ENCODE data around the gene CREB3. TPM values are rescaled to one million over a fixed set of nuclear protein-coding genes. Genes with fewer than 3 reads are reported as not detected.
A peak's percentile ranks its signal among the peaks of the same experiment; 100 is the strongest.

Gene CREB3
- polyA plus RNA-seq, 3 donors: 37.4 to 40.2 (median 39.3) TPM

DNA sequence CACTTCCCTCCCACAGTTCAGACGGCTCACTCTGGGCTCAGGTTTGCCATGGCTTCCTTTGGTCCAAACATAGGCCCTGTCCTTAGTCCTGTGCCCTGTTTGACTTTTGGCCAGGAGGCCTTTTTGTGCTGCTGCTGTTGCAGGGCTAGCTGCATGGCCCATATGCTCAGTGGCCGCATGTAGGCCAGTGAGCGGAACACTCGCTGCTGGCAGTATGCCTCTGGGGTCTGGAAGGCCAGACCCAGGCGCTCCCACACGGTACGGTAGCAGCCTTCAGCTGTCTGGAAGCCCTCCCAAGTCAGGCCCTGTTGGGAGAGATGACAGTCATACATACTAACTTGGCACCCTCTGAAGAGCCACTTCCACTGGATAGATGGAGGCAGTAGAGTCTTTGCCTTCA is 4.7 kb downstream of the CREB3 start:
- DNase-seq (ENCODE audit: extremely low read depth in 1 of 11, low read depth in 9 of 11, low spot score in 4 of 11): no peak

DNA sequence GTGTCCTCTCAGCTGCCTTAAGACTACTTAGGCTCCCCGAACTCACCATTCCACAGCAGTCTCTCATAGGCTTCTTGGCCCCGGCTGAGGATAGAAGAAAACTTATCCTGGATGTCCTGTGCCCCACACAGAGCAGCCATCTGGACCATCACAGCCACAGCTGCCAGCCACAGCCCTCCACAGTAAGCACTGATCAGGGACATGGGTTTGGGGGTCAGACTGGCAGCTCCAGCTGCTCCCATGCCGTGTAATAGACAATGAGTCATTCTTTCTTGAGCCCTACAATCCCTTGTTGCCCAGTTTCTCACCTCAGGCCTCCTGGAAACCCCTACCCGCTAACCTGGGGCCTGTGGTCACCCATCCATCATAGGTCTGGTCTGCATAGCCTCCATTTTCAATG is 5.7 kb downstream of the CREB3 start:
- no peak for DNase-seq (ENCODE audit: extremely low read depth in 1 of 11, low read depth in 9 of 11, low spot score in 4 of 11)

DNA sequence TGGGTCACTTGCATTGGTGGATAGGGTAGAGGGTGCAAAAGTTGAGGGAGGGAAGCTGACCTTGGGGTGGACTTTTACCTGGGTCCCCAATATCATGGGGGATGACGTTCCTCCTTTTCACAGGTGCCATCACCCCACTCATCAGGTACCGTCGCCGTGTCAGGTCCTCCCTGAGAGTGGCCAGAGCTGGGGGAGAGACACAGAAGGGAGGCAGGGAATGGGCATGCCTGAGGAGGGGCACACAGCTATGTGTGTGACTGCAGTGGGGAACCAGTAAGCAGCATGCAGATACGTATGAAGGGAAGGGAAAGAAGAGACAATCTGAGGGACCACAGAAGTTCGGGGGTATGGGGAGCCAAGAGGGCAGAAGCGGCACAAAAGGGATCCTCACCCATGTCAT is 6.5 kb downstream of the CREB3 start:
- no peak for DNase-seq (ENCODE audit: extremely low read depth in 1 of 11, low read depth in 9 of 11, low spot score in 4 of 11)

DNA sequence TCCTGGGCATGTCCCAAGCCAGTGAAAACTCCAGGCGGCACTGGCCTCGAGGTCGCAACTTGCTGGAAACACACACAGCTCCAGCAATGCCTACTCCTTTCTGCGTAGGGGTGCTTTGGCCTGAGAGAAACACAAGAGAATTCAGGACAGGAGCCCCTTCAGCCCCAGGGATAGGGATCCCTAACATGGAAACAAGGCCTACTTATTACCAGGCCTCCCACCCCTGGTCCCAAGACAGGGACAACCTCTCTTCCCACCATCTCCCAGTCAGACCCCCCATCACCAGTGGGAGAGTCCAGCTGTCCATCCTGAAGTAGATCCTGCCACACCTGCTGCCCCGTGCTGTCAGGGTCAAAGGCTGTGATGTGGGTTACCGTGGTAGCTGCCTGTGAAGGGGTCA is 7.8 kb downstream of the CREB3 start:
- no peak for DNase-seq (ENCODE audit: extremely low read depth in 1 of 11, low read depth in 9 of 11, low spot score in 4 of 11)

DNA sequence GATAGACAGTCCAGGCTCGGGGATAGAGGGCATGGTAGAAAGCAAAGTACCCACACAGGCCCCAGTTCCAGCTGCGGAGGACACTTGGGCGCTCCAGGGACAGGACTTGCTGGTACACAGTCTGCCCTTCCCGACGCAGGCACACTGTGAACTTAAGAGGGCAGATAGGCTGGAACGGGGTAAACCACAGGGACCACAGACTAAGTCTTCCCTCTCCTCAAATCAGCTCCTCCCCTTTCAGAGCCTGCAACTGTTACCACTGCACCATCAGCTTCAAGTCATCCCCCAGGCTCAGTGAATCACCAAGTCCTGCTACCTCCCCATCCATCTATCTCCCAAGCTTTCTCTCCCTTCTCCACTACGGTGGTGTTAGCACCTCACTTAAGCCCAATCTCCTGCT is 9.3 kb downstream of the CREB3 start:
- no peak for DNase-seq (ENCODE audit: extremely low read depth in 1 of 11, low read depth in 9 of 11, low spot score in 4 of 11)

DNA sequence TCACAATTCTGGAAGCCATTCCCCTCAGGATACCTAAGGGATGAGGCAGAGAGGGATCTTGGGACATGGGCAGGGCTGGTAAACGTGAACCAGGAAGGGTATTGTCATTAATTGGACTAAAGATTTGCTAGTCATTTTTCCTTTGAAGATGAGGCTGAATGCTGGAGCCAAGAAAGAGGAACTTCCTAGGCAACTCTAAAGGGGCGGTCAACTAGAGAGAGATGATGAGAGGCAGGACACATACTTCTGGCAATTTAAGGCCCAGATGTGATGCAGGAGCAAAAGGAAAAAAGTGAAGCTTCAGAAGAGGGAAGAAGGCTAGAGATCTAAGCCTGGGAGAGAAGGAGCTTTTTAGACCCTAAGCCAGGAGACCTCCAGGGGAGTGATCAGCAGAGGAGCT is 11.0 kb downstream of the CREB3 start:
- DNase-seq (ENCODE audit: extremely low read depth in 1 of 11, low read depth in 9 of 11, low spot score in 4 of 11): no peak

DNA sequence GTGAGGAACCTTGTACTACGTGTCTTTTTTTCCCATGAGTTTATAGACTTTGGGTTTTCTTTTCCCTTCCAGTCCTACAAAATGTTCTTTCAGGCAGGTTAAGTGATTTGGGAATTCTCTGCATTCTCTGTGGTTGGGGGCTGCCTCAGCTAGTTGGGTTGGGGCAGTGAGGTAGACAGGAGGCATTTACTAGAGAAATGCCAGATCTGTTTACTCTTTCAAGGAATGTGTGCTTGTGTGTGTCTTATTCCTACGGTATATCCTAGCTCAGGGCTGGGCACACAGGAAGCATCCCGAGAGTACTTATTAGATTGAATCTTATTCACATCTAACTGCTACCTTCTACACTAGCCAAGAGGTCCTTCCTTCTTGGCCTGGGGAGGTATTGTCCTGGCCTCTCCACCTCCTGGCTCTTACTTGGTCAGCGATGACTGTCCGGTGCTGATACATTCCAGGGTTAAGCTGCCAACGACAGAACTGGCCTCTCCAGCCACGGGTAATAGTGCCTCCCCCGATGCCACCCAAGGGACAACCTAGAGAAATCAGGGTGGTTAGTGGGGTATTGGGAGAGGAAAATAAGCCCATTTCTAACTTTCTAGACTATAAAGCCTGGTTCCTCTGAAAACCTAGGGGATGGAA is 11.5 kb downstream of the CREB3 start:
- no peak for DNase-seq (ENCODE audit: extremely low read depth in 1 of 11, low read depth in 9 of 11, low spot score in 4 of 11)

DNA sequence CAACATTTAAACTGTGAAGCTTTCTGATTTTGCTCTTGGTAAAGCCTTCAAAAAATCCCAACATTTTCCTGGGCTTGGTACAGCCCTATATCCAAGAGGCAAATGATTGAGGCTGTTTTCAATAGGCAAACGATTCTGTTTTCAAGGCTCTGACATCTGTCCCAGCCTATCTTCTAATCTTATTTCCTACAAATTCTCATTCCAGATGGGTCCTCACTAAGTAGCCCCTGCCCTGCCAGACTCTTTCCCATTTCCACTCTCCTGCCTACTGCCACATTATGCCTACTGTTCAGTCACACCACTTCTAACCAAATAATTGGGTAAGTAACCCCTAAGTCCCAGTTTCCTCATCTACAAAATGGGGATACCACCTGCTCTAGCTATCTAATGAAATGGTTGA is 13.1 kb downstream of the CREB3 start:
- no peak for DNase-seq (ENCODE audit: extremely low read depth in 1 of 11, low read depth in 9 of 11, low spot score in 4 of 11)

DNA sequence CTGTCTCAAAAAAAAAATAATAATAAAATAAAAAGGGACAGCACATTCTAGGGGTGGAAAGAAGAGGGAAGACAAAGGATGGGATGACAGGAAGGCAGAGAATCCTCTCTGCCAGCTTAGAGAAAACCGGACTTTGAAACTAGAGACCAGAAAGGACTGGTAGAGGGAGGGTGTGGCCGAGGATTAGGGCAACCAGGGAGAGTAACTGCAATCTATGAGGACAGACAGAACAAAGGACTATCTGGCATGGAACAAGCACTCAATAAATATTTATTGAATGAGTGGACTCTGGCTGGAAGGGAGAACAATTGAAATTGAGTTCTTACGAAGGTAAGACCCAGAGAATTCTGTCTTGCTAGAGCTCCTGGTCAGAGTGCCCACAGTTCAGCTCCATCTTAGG is 14.1 kb downstream of the CREB3 start:
- no peak for DNase-seq (ENCODE audit: extremely low read depth in 1 of 11, low read depth in 9 of 11, low spot score in 4 of 11)

DNA sequence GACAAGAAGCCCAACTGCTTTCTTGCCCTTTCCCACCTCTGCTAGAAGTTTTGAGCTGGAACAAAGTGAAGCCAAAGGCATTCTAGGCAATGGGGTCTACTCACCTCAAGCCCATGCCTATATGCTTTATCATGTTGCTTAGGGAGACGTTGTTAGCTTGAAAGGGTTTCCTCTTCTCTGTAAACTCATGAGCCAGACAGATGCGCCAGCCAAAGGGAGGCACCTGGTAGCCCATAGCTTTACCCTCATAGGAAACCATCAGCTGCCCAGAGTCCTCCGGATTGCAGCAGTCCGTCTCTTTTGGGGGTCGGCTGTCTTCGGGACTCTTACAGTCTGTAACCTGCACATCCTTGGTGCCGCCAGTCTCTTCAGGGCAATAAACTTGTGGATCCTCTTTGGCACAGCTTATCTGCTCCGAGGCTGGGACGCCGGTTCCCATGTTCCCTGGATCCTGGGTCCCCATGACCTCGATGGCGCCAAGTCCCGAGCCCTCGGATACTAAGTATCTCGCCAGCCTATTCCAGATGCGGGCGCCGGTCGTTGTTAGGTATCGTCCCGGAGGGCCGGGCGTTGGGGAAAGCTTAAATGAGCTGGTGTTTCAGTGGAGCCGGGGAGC is 15.9 kb downstream of the CREB3 start:
- no peak for DNase-seq (ENCODE audit: extremely low read depth in 1 of 11, low read depth in 9 of 11, low spot score in 4 of 11)

DNA sequence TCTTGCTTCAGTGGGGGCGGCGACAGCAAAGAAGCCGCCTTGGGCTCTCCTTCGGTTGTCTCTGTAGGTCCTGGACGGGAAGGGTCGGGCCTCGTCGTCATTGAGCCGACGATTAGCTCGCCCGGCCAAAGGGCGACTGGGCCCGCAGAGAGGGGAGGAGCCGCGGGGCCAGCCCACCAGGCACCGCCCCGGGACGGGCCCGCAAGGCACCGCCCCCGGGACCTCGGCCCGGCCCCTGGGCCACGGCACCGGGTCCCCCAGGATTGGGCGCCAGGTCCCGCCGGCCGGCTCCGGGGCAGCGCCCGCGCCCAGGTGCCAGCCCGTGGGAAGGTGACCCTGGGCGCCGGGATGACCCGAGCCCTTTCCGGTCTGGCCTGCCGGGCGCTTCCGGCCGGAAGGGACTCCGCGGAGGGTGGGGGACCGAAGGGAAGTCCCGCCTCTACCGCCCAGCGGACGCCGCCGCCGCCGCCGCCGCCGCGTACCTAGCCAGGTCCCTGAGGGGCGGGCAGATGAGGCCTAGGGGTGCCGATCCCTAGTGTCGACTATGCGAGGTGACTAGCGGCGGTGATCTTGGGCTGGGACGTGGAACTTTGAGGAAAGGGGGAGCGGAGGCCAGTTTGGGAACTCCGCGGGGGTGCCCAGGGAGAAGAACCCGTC is 16.5 kb downstream of the CREB3 start, which contains the start of the genes GBA2 and RGP1:
Gene GBA2 (minus strand): TSS at position 371 of the 657 bp plus-strand sequence. CDS start 524 bp downstream, outside the sequence.
Gene RGP1 (plus strand): TSS at position 430 of the 657 bp plus-strand sequence. CDS start 469 bp downstream, outside the sequence.
- peak in 7 of 11 donors; percentile 44 to 74 (median 72) for DNase-seq (ENCODE audit: extremely low read depth in 1 of 11, low read depth in 9 of 11, low spot score in 4 of 11)

DNA sequence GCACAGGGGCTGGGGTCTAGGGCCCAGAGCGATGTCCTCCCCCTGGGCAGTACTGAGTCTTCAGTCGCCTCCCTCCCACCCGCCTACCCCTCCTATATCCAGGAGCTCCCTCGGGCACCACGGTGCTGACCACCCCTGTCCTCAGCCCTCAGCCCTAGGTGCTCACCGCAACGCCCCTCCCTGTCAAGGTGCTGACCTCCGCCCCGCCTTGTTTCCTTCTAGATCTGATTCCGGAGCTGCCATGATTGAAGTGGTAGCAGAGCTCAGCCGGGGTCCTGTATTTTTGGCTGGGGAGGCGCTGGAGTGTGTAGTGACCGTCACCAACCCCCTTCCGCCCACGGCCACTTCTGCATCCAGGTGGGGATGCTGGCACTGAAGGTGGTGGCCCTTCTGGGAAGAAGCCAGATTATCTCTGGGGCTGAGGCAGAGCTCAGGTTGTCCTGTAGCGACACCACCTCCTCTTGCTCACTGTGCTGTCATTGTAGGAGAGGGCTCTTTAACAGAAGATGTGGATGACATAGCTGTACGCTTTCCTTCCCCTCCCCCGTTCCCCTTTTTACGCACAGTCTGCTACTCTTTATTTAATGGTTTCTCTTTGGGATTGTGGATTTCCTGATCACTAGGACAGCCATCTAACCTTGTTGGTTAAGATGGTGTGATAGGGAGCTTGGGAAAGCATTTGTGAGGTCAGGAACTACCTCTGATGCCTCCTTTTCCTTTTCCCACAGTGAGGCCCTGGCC is 17.2 kb downstream of the CREB3 start:
- no peak for DNase-seq (ENCODE audit: extremely low read depth in 1 of 11, low read depth in 9 of 11, low spot score in 4 of 11)

DNA sequence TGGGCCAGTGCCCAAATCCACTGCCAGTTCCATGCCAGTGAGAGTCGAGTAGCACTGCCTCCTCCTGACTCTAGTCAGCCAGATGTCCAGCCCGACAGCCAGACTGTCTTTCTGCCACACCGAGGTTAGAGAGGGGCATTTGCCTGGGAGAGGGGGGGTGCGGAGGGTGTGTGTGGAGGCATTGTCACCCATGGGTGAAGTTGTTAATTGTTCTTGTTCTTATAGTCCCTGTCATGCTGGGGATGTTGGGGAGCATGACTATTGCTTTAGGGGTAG is 17.7 kb downstream of the CREB3 start:
- DNase-seq (ENCODE audit: extremely low read depth in 1 of 11, low read depth in 9 of 11, low spot score in 4 of 11): no peak

DNA sequence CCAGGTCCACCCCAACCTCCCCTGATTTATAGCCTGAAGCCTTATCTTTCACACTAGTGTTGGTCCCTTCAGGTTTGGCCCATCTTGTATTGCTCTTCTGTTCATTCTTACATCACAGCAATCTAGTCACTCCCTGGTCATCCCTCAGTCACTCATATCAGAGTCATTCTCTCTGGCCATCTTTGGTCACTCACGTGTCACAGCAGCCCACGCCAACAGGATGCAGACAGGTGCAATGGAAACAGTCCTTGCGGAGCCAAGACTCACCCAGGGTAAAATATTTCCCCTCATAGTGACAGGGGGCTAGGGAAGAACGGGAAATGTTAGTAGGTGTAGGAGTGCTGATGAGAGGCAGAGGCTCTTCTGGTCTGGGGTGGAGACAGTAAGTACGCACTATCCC is 21.0 kb downstream of the CREB3 start:
- no peak for DNase-seq (ENCODE audit: extremely low read depth in 1 of 11, low read depth in 9 of 11, low spot score in 4 of 11)

DNA sequence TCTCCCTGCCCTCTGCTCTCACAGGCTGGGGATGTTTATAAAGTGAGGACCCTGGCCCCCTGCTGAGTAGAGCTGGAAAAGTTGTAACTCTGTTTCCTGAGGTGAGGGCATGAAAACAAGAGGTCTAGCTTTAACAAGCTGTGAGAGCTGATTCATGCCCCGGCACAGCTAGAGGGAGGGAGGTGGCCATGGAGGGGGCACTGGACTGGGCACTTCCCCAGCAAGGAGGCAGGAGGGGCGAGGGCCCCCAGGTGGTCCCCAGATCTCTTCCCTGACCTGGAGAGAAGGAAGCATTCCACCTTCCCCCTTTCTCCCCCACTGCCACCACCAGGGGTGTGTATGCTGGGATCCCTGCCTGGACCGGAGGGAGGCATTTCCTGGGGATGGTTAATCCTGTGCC is 21.8 kb downstream of the CREB3 start, which contains the start of gene MSMP:
Gene MSMP (minus strand): TSS at position 13 of the 400 bp plus-strand sequence. CDS start 147 bp downstream, outside the sequence.
- no peak for DNase-seq (ENCODE audit: extremely low read depth in 1 of 11, low read depth in 9 of 11, low spot score in 4 of 11)

DNA sequence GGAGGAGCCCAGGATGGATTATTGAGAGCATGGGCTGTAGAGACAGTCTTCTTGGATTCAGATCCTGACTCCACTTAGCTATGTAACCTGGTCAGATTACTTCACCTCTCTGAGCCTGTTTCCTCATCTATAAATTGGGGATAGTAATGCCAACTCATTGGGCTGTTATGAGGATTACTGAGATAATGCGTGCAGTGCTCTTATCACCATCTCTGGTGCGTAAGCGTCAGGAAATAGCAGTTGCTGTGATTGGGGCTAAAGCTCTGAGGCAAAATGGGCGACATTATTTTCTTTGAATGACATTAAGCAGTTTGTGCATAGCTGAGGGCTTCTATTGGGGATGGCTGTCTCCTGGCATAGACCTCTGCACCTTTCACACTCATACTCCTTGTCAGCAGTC is 22.6 kb downstream of the CREB3 start:
- no peak for DNase-seq (ENCODE audit: extremely low read depth in 1 of 11, low read depth in 9 of 11, low spot score in 4 of 11)

DNA sequence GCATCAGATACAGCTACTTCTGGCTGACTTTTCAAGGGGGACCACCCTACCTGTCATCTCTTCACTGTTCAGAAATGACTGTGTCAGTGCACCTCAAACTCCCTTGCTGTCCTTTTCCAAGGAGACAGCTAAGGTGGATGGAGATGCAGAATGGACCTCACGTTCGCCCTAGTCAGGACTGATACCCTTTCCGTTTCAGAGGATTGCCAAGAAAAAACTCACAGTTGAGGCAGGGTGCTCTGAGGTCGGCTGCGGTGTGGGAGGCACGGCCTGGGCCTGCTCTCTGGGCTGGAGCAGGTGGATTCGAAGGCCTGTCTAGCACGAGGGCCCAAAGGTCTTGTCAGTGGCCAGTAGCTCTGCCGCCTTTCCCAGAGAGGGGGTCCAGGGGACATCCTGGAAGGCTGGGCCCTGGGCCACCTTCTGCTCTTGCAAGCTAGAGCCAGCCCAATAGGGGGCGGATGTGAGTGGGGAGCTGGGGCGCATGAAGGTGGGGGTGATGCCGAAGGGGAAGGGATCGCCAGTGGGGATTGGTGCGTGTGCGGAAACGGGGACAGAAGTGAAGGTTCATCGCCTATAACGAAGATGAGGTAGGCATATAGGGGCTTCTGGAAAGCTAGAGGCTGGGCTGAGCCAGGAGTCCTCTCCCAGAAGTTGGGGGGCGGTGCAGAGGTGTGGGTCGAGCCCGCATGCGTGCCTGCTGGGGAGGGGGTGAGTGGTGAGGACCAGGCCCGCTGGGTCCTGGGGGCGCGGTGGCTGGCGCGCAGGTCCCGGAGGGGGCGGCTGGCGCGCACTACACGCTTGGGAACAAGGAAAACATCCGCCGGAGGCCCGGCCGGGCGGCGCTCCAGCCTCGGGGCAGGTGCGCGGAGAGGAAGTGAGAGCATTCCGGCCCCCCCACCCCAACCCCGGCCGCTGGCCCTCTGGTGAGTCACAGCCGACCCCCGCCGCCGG is 24.1 kb downstream of the CREB3 start:
- DNase-seq (ENCODE audit: extremely low read depth in 1 of 11, low read depth in 9 of 11, low spot score in 4 of 11): peak in 5 of 11 donors; percentile 45 to 59 (median 56)

DNA sequence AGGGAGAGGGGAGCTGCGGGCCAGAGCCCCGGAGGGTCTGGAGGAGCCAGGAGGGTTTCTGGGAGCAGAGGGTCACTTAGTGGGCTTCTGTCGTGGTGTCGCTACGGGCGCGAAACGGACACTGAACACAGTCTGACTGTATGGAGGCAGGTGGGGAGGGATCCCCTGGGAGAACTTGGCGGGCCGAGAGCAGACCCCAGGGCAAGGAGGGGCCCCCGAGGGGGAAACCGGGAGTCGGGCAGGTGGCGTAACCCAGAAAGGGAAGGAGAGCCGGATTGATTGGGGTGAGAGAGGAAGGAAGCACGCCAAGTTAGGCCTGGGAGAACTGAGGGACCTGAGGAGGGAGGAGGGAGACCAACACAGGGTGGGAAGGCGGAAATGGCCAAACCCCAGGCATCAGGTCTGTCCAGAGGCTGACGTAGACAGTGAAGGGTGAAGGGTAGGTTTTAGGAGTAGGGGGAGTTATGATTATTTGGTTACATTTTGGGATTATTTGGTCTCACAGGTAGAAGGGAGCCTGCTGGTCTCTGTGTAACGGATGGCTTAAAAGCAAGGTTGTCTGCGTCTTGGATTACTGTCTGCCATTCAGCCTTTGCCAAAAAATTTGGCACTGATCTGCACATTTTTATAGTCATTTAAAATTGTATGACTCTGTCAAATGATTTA is 24.9 kb downstream of the CREB3 start:
- peak in 1 of 11 donors; percentile 44 for DNase-seq (ENCODE audit: extremely low read depth in 1 of 11, low read depth in 9 of 11, low spot score in 4 of 11)
